IPS-18a (cell line): ENCODE data around the gene POU2F2.

Experiments used
- H3K27ac ChIP-seq: one replicate; pipeline ENCODE4 v1.5.1; 2013; ENCODE audit warnings: low read length
- H3K27me3 ChIP-seq: one replicate; pipeline ENCODE4 v1.6.1; 2013; ENCODE audit warnings: mild to moderate bottlenecking, low read length; ENCODE audit not compliant: control insufficient read depth, insufficient read depth
- H3K36me3 ChIP-seq: one replicate; pipeline ENCODE4 v1.6.1; 2013; ENCODE audit warnings: low read depth, low read length; ENCODE audit not compliant: control insufficient read depth
- H3K4me1 ChIP-seq: one replicate; pipeline ENCODE4 v1.6.1; 2013; ENCODE audit warnings: low read depth, low read length; ENCODE audit not compliant: control insufficient read depth
- H3K4me3 ChIP-seq: one replicate; pipeline ENCODE4 v1.5.1; 2013; ENCODE audit warnings: low read length
- H3K9ac ChIP-seq: one replicate; pipeline ENCODE4 v1.6.1; 2013; ENCODE audit warnings: mild to moderate bottlenecking, low read length, moderate library complexity
- H3K9me3 ChIP-seq: one replicate; pipeline ENCODE4 v1.6.1; 2013; ENCODE audit warnings: low read depth, low read length; ENCODE audit not compliant: control insufficient read depth

The POU2F2 gene

GRCh38 chr19:42169486-42170413 is 37.5 kb upstream of the POU2F2 start:
- Histone ChIP-seq H3K27ac (no peak overlapping the region), H3K4me1 (no peaks in the 10 kb centered on the region), H3K4me3 (no peak overlapping the region), H3K36me3 (no peaks in the 10 kb centered on the region), H3K9me3 (no peaks in the 10 kb centered on the region), H3K27me3 (peaks cover 17% of the 10 kb centered on the region), H3K9ac (no peak overlapping the region)

DNA sequence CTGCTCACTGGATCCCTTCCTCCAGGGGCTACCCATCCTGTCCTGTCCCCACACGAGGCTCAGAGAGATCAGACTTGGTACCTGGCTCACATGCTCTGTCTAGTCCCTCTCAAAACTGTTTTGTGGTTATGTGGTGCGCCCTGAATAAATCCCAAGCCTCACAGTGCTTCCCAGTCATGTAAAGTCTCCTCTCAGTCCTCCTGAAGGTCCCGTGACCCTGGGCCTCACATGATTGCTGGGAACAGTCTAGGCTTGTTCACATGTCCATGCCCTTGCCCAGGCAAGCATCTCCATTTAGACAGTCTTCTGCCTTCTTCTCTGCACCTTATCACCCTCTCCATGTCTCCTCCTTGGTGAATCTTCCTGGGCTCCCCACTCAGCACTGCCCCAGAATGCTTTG is 36.0 kb upstream of the POU2F2 start:
- no peak overlapping the region for H3K9ac ChIP-seq
- no peaks in the 10 kb centered on the region for H3K9me3 ChIP-seq
- H3K4me1 ChIP-seq: no peaks in the 10 kb centered on the region
- peaks cover 2% of the 10 kb centered on the region for H3K27me3 ChIP-seq
- H3K36me3 ChIP-seq: no peaks in the 10 kb centered on the region
- H3K4me3 ChIP-seq: no peak overlapping the region
- no peak overlapping the region for H3K27ac ChIP-seq

DNA sequence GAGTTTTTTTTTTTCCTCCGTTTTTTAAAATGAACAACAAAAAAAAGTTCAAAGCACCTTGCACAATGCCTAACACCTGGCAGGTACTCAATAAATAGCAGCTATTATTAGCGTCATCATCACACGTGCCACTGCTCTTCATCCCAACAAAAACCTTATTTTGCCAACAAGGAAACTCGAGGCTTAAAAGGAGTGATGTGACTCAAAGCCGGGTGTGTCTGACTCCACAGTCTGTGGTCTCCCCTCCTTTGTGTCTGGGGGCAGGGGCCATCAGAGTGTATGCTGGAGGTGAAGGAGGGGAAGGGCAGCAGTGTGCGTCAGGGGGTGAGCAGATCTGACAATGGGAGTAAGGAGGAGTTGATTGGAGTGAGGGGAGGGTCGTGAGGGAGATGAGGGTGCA is 34.1 kb upstream of the POU2F2 start:
- Histone ChIP-seq H3K9me3 (no peaks in the 10 kb centered on the region), H3K9ac (no peak overlapping the region), H3K4me1 (no peaks in the 10 kb centered on the region), H3K36me3 (no peaks in the 10 kb centered on the region), H3K4me3 (no peak overlapping the region), H3K27ac (no peak overlapping the region), H3K27me3 (no peaks in the 10 kb centered on the region)

- H3K27ac ChIP-seq: no peak overlapping the region
- no peak overlapping the region for H3K4me3 ChIP-seq
- H3K9ac ChIP-seq: no peak overlapping the region
- no peaks in the 10 kb centered on the region for H3K9me3 ChIP-seq
- no peaks in the 10 kb centered on the region for H3K36me3 ChIP-seq
- no peaks in the 10 kb centered on the region for H3K4me1 ChIP-seq
- H3K27me3 ChIP-seq: no peaks in the 10 kb centered on the region
Observed at GRCh38 chr19:42165146-42165545, 32.9 kb upstream of the POU2F2 start.

DNA sequence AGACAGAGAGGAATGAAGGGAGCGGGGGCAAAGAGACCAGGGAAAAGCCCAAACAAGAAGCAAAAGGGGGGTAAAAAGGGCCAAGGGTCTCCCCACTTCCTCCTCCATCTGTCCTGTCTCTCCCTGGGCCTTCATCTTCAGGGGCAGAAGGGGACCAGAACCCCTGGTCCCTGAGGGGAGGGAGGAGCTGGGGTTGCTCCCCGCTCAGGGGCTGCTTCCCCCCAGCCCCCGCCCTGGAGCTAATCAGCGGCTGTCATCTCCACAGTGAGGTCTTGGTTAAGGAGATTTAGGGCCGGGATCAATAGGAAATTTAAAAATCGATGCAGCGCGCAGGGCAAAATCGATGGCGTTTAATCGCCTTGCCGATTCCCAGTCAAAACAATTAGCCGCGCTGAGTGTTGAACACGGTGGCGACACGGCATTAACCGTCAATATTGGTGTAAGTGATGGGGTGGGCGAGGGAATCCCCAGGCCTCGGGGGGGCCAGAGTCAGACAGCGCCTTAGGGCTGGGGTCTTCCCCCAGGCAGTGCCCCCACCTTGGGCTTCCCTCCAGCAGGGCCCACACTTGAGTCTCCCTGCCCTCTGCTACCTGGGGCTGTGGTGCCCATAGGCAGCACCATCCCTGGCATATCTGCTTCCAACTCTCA is 29.5 kb upstream of the POU2F2 start:
- H3K4me1 ChIP-seq: no peaks in the 10 kb centered on the region

GRCh38 chr19:42159942-42160341 is 27.7 kb upstream of the POU2F2 start:
- Histone ChIP-seq H3K27ac (no peak overlapping the region), H3K36me3 (no peaks in the 10 kb centered on the region), H3K9ac (no peak overlapping the region), H3K4me3 (no peak overlapping the region), H3K9me3 (no peaks in the 10 kb centered on the region), H3K27me3 (peaks cover 13% of the 10 kb centered on the region), H3K4me1 (peaks cover 13% of the 10 kb centered on the region)

More for the DNA sequence above, 29.5 kb upstream of the POU2F2 start:
- no peaks in the 10 kb centered on the region for H3K27me3 ChIP-seq
- H3K27ac ChIP-seq: no peak overlapping the region
- no peak overlapping the region for H3K4me3 ChIP-seq
- no peaks in the 10 kb centered on the region for H3K36me3 ChIP-seq
- no peak overlapping the region for H3K9ac ChIP-seq
- no peaks in the 10 kb centered on the region for H3K9me3 ChIP-seq

- no peaks in the 10 kb centered on the region for H3K9me3 ChIP-seq
- peaks cover 22% of the 10 kb centered on the region for H3K27me3 ChIP-seq
- no peaks in the 10 kb centered on the region for H3K36me3 ChIP-seq
- peaks cover 16% of the 10 kb centered on the region for H3K4me1 ChIP-seq
- H3K9ac ChIP-seq: no peak overlapping the region
- H3K4me3 ChIP-seq: no peak overlapping the region
- no peak overlapping the region for H3K27ac ChIP-seq
Observed at GRCh38 chr19:42158926-42159325, 26.7 kb upstream of the POU2F2 start.

DNA sequence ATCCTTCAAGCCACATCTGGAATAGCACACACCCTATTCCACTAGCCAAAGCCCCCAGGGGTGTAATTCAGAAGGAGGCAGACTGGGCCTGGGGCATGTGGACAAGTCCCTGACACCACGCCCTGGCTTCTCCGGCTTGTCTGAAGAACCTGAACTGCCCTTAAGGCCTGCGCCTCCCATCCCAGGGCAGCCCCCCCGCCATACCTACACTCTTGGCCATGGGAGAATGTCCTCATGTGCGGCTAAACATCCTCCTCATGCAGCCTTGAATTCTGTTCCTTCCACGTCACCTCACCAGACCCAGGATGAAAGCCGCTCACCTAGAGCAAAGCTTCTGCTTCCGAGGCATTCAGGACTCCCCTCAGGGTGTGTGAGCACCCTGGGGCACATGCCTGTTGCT is 24.3 kb upstream of the POU2F2 start:
- H3K9ac ChIP-seq: no peak overlapping the region
- no peak overlapping the region for H3K4me3 ChIP-seq
- no peaks in the 10 kb centered on the region for H3K36me3 ChIP-seq
- peaks cover 24% of the 10 kb centered on the region for H3K27me3 ChIP-seq
- no peaks in the 10 kb centered on the region for H3K9me3 ChIP-seq
- peaks cover 21% of the 10 kb centered on the region for H3K4me1 ChIP-seq
- H3K27ac ChIP-seq: no peak overlapping the region

GRCh38 chr19:42155796-42156195 is 23.6 kb upstream of the POU2F2 start:
- no peaks in the 10 kb centered on the region for H3K36me3 ChIP-seq
- H3K9ac ChIP-seq: no peak overlapping the region
- peaks cover 25% of the 10 kb centered on the region for H3K27me3 ChIP-seq

GRCh38 chr19:42154471-42155323 is 22.5 kb upstream of the POU2F2 start:
- H3K4me3 ChIP-seq: no peak overlapping the region
- H3K27ac ChIP-seq: no peak overlapping the region
- H3K9me3 ChIP-seq: no peaks in the 10 kb centered on the region
- no peaks in the 10 kb centered on the region for H3K36me3 ChIP-seq
- no peak overlapping the region for H3K9ac ChIP-seq
- peaks cover 34% of the 10 kb centered on the region for H3K4me1 ChIP-seq
- H3K27me3 ChIP-seq: peaks cover 29% of the 10 kb centered on the region

More at GRCh38 chr19:42155796-42156195, 23.6 kb upstream of the POU2F2 start:
- no peak overlapping the region for H3K27ac ChIP-seq
- no peak overlapping the region for H3K4me3 ChIP-seq
- H3K9me3 ChIP-seq: no peaks in the 10 kb centered on the region
- H3K4me1 ChIP-seq: peaks cover 29% of the 10 kb centered on the region

GRCh38 chr19:42153672-42154433 is 21.6 kb upstream of the POU2F2 start:
- Histone ChIP-seq H3K27me3 (peaks cover 30% of the 10 kb centered on the region), H3K4me3 (no peak overlapping the region), H3K27ac (no peak overlapping the region), H3K36me3 (no peaks in the 10 kb centered on the region), H3K9me3 (no peaks in the 10 kb centered on the region), H3K4me1 (peaks cover 37% of the 10 kb centered on the region), H3K9ac (no peak overlapping the region)
